Fibroblast of peridontal ligament (primary cell): ENCODE data around the gene EPHB1.

Experiments used
- DNase-seq: peaks from one replicate; pipeline ENCODE4 v3.0.0-alpha.2; 2010; ENCODE audit errors: extremely low read depth

EPHB1 gene

GRCh38 chr3:134808835-134809234, 13.8 kb downstream of the EPHB1 start:
- DNase-seq = no peak

- no peak for DNase-seq
Measured at GRCh38 chr3:134809427-134810051, 14.5 kb downstream of the EPHB1 start.

- no peak for DNase-seq
Measured at GRCh38 chr3:134810052-134810435, 15.0 kb downstream of the EPHB1 start.

GRCh38 chr3:134810850-134811249, 15.8 kb downstream of the EPHB1 start:
- DNase-seq = no peak

- DNase-seq = no peak
Measured at GRCh38 chr3:134813618-134814017, 18.6 kb downstream of the EPHB1 start.

GRCh38 chr3:134815519-134815918, 20.5 kb downstream of the EPHB1 start:
- DNase-seq = no peak

GRCh38 chr3:134816623-134817022, 21.6 kb downstream of the EPHB1 start:
- DNase-seq = no peak

- DNase-seq = no peak
Measured at GRCh38 chr3:134817297-134817696, 22.2 kb downstream of the EPHB1 start.

GRCh38 chr3:134820994-134821393, 25.9 kb downstream of the EPHB1 start:
- no peak for DNase-seq

GRCh38 chr3:134822090-134822489, 27.0 kb downstream of the EPHB1 start:
- no peak for DNase-seq

- DNase-seq = no peak
Measured at GRCh38 chr3:134823679-134824078, 28.6 kb downstream of the EPHB1 start.

GRCh38 chr3:134824791-134825190, 29.7 kb downstream of the EPHB1 start:
- DNase-seq = no peak

GRCh38 chr3:134827213-134827612, 32.2 kb downstream of the EPHB1 start:
- DNase-seq = no peak

GRCh38 chr3:134829721-134830120, 34.7 kb downstream of the EPHB1 start:
- DNase-seq = no peak

GRCh38 chr3:134832585-134832984, 37.5 kb downstream of the EPHB1 start:
- DNase-seq = no peak

GRCh38 chr3:134833453-134834163, 38.5 kb downstream of the EPHB1 start:
- DNase-seq = no peak

- no peak for DNase-seq
Measured at GRCh38 chr3:134836921-134837320, 41.9 kb downstream of the EPHB1 start.

GRCh38 chr3:134838599-134838998, 43.5 kb downstream of the EPHB1 start:
- DNase-seq = no peak

- no peak for DNase-seq
Measured at GRCh38 chr3:134839422-134839821, 44.4 kb downstream of the EPHB1 start.

- no peak for DNase-seq
Measured at GRCh38 chr3:134839990-134840389, 44.9 kb downstream of the EPHB1 start.

GRCh38 chr3:134840459-134840858, 45.4 kb downstream of the EPHB1 start:
- no peak for DNase-seq

- DNase-seq = no peak
Measured at GRCh38 chr3:134846084-134846483, 51.0 kb downstream of the EPHB1 start.

- DNase-seq = peak; percentile 61
Measured at GRCh38 chr3:134846911-134847317, 51.9 kb downstream of the EPHB1 start.

GRCh38 chr3:134847349-134847748, 52.3 kb downstream of the EPHB1 start:
- peak; percentile 2 for DNase-seq
